HG03045 (cell line): ENCODE results near the gene EPG5.

Experiments
- ATAC-seq: cut with Tn5 transposase; IDR thresholded peaks from one replicate; pipeline ENCODE4 v1.9.1; 2021; ENCODE audit warnings: mild to moderate bottlenecking, moderate library complexity; ENCODE audit not compliant: unreplicated experiment

The EPG5 gene

DNA sequence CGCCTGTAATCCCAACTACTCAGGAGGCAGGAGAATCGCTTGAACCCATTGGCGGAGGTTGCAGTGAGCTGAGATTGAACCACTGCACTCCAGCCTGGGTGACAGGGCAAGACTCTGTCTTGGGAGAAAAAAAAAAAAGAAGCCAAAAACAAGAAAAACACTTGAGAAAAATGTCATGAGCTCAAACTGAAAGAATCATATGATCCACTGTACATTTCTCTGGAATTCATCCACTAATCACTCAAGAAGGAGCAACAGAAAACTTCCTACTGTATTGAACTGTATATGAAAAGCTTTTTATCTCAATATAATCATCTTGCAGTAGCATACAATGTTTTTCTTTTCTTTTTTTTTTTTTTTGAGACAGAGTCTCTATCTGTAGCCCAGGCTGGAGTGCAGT, 40.4 kb downstream of the EPG5 start:
- no peak for ATAC-seq

DNA sequence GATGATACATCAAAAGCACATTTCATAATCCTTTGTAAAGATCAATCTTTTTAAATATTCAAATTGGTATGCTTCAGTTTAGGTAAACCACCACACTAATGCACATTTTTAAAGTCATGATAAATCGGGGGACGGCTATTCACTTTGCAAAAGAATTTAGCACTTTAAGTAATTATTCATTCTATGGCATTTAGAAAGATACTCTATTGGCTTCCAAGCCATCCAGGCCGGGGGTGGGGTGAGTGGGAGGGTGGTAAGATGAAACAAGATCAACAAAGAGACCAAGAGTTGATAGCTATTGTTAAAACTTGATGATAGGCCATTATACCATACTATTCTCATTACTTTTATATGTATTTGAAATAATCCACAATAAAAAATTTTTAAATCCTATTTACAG, 41.0 kb downstream of the EPG5 start:
- ATAC-seq, result no peak

DNA sequence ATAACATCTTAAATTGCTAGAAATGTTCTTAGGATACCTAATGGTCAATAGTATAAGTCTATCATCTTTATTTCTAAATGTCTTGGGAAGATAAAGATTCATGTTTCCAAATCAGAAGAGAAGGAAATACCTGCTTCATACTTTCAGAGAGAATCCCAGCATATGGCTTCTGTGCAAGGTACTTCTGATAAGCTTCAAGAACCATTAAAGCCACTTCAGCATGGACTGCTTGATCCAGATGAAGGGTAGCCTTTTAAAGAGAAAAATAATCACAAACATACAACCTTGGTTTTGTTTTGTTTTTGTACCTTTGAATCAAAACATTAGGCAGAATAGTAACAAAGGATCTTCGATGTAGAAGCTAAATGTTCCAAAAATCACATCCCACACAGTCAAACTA, 44.0 kb downstream of the EPG5 start:
- no peak for ATAC-seq

DNA sequence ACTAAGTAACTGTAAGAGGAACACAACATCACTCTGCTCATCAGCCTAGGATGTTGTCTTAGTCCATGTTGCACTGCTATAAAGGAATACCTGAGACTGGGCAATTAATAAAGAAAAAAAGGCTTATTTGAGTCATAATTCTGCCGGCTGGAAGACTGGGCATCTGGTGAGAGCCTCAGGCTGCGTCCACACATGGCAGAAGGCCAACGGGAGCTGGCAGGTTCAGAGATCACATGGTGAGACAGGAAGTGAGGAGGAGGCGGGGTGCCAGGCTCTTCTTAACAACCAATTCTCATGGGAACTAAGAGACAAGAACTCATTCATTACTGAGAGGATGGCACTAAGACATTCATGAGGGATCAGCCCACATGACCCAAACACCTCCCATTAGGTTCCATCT, 46.8 kb downstream of the EPG5 start:
- no peak for ATAC-seq

DNA sequence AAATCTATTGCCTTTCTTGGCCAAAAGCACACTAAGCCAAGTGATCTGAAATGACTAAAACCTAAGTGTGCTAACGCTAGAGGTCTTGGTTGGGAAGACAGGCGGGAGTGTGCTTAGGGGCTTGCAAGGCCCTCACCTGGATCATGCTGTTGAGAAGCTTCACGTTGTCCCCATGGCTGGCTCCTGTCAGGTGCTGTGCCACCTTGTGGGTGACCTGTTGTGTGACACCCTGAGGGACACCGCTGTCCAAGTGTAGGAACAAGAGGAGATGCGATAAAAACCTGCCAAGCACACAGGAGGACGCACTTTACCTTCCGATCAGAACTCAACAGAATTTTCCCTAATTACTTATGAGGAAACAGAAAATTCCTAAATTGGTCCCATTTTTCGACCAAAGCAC, 50.8 kb downstream of the EPG5 start:
- no peak for ATAC-seq

DNA sequence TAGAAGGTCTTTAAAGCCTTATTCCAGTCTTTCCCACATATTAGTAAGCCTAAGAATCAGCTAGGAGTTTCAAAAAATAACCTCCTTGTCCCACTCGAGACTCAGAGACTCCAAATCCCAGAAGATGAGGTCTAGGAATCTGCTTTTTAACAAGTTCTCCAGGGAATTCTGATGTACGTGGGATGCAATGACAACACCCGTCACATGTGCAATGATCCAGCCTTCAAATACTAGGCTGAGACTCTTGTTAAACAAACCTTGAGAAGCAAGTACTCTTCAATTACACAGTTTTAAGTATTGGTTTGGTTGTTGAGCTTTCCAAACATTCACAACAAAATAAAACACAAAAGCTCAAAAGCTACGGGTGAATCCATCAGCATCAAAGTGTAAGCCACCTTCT, 53.9 kb downstream of the EPG5 start:
- no peak for ATAC-seq

DNA sequence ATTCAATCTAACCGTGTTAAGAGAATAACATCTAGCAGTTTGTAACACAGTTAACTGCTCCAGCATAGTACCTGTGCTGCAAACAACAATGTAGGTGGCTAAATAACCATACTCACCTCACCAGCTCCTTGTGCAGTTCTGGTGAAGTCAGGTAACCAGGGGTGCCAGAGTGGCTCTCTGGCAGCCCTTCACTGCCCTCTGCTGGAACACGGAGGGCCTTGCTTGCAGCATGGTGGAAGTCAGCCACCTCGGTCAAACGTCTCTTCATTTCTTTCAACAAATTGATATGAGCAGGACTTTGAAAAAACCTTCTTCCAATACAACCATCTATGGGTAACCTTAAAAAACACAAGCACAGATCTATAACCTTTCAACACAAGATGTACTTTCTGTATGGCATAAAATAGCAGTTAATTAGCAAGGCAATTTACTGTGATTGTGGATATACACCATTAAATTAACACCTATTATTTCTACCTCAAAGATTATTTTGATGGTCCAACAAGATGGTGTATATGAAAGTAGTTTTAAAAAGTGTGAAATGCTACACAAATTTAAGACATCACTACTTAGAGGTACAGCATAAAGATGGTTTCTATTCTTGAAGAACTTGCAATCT, 56.6 kb downstream of the EPG5 start:
- peak; percentile 58 for ATAC-seq

DNA sequence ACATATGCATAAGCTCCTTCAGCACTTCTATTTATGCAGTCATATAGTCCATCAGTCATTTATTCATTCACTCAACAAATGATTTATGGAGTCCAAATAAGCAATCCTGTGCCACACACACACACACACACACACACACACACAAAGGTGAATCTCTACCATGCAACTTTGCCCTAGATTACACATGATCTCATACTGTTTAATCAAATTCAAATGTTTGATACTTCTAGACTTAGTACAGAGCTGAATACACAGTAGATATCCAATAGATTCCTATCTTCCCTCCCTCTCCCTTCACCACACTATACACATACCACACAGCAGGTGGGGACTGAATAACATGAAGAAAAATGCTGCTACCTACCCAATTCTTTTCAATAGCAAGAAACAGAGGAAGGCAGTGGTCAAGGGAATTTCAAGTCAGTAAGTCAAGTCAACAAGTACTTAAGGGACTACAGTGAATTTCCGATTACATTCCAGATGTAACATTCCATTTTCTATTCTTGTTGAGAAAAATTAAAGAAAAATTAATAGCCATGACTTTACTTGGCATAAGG, 65.4 kb downstream of the EPG5 start:
- no peak for ATAC-seq

DNA sequence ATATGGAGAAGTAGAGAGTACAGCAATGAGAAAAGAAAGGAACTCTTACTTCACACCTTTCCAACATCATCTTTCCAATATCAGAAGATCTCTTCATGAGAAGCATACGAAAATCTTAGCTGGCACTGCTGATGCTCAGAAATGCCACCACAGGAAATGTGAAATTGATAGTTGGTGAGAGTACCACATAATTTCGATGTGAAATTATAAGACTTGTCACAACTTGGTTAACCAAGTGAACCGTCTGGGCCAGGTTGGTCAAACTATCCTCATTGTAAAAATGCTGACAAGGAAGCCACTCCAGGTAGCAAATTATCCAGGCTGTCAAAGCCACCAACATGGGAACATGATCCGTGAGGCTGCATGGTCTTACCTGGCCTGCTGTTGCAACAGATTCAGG, 66.5 kb downstream of the EPG5 start:
- ATAC-seq, result no peak

DNA sequence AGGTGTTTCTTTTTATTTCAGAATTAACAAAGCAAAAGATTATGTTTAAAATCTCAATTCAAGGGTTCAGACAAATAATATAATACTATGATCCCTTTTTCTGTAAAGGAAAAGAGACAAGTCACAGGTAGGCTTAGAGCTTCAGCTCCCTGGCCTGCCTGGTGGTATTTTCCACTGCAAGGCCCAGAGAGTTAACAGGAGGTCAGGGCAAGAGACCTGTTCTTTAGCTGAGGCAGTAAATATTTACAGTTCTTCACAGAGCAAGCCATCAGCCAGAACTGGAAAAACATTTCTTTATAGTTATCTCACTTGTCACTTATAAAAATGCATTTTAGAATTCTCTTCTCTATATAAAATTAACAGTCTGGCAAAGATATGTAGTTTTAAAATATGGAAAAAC, 70.1 kb downstream of the EPG5 start:
- no peak for ATAC-seq

DNA sequence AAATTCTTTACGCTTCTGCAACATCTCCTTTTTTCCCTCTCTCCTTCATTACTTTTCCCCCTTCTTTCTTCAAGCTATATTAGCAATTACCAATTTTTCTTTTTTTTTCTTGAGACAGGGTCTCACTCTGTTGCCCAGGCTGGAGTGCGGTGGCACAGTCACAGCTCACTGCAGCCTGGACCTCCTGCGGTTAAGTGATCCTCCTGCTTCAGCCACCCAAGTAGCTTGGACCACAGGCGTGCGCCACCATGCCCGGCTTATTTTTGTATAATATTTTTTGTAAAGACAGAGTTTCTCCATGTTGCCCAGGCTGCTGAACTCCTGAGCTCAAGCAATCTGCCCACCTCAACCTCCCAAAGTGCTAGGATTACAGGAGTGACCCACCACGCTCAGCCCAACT, 70.7 kb downstream of the EPG5 start:
- ATAC-seq, result no peak

DNA sequence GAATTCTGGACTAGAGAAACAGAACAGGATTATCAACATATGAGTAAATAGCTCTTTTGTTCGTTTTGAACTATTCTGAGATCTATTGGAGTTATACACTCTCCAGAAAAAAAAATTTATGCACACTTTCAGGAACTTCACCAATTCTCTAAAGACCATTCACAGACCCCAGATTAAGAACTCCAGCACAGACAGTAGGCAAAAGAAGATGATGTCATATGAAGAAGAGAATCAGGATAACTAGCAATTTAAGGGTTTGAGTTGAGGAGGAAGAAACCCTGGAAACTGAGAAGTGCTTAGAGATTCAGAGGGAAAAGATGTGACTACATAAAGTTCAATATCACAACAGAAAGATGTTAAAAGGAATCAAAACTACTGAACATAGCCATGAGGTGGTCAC, 71.8 kb downstream of the EPG5 start:
- ATAC-seq, result no peak

DNA sequence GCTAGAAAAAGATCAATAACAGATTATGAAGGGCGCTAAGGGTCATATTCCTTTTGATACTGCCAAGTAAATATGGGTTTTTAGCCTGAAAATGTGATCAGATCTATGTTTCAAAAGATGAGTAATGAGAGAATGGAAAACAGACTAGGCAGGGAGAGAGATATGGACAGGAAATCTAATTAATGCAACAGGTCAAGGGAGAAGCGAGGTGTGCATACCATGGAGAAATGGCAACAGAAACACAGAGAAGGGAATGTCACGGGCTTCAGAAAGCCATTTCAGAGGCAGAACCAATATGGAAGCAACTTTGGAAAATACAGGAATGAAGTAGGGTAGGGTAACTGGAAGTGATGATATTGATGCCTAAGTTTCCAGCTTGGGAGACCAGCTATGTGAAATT, 72.3 kb downstream of the EPG5 start:
- ATAC-seq, result no peak

DNA sequence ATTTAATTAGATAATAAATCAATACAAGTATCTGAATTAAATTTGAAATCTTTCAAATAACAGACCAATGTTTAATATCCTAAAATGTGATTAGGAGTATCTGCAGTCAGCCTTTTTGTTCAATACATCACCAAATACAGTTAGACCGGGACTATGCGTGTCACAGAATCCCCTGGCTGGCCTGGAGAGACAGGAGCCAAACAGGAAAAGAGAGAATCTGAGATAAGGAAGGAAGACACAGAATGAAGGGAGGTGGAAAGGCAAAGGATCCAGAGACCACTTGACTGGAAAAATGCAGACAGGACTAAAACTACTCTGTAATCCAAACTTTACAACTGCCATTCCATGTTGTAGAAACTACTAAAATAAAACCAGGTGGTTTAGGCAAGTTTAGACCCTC, 75.3 kb downstream of the EPG5 start:
- no peak for ATAC-seq

DNA sequence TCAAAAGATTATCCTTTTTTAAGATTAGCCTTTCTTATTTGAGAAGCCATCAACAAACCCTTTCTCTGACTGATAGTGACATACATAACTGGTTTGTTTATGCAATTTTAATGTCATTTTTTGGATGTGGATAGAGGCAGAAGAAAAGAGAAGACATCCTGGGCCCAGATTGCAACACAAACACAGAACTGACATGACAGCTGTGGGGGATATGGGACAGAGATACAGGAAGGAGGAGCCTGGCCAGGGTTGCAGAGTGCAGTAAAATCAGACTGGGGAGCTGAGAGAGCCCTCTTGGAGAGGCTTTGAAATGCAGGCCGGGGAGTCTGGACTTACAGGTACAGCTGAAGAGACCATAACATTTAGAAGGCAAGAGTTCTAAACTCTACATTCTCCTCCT, 76.5 kb downstream of the EPG5 start:
- no peak for ATAC-seq

DNA sequence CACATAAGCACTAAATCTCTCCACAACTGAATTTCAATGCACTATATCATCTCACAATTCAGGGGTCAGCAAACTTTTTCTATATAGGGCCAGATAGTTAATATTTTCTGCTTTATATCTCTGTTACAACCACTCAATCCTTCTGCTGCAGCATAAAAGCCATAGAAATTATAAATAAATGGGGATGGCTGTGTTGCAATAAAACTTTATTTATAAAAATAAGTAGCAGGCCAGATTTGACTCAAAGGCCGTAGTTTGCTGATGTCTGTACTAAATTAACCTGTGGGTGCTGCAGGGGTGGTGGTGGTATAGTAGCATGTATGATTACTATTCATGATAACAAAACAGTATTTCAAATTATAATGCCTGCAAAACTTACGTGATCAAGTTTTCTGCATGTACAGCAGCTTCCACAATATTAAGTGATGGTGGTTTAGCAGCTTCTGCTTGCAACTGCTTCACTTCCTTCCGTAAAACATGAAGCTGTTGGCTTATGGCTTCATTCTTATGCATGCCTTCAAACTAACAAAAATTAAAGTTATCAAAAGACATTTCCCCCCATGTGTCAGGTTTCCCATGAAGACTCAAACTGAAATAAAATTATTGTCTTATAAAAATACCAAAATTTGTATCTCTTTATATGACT, 77.6 kb downstream of the EPG5 start:
- ATAC-seq, result no peak

DNA sequence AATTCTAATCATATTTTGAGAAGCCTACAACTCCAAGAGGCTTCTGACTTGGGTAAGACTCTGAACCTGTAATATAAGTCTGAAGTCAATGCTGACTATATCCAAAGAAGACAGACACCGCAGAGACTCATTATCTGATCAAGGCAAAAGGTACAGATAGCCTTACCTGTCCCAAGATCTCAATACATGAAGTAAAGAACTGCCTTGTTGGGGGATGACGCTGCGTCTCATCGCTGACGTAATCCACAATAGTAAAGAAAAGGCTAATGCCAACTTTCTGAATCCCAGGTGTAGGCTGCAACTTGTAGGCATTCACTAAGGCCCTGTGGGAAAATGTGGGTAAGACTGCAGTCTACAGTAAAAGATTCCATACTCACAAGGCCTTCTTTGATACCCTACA, 79.5 kb downstream of the EPG5 start:
- no peak for ATAC-seq

DNA sequence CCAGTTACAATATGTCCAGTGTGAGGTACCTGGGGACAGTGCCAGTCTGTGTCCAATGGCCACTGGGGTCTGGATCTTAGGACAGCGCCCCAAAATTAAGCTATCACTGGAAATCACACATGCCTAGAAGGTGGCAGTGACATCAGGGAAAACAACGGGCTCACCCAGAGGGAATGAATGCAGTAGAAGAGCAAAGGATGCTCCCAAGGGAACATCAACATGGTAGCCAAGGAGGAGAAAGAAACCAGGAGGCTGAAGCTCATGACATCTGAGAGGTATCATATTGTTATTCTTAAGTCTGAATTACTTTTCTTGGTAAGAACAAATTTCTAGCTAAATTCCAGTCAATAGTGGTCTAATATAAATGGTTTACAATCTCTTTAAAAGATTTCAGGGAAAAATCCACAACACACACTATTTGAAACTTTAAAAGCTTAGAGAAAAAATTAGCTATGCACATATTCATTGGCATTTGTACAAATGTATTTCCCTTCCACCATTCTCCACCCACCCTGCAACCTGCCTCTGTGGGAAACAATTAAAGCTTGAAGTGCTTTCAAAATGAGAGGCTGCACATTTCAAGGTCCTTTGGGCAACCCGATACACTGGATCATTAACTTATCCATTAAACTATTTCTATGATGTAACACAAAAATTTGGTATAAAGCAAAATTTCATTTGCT, 86.1 kb downstream of the EPG5 start:
- ATAC-seq, result no peak

DNA sequence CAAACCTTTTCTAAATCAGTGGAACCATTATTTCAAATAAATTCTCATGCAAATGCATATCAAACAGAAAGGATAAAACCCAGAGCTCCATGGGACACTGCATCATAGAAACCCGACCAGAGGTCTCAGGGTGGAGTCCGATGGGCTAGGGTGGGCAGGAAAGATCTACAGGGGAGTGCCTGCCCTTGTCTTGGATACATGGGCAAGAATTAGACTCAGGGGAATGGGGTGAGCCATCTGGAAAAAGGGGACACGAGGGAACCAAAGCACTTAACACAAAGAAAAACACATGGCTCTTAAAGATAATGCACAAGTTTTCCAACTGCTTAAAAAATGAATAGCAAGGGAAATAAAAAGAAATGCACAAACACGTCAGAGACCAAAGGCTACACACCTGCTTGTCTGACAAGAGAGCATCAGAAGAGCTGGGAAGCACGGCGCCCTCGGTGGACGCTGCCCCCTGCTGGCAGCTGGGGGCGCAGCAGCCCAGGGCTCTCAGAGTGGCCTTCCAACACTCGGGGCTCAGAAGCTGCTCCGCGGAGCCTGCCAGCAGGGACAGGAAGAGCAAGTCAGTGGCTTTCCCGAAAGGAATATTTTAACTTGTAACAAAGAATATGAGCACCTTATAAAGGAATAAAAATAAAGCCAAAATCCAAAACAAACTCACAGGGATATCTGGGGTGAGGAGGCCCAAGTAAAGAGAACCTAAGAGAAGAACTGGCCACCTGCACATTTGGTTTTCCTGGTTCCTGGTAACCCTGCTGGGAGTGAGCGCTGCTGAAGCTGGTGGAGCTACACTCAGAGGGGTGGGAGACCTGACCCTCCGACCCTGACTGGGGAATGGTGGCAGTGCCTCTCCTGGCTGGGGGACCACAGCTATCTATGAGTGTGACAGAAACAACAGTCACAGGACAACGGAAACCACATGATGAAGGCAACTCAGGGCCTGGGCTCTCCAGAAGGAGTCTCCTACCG, 87.2 kb downstream of the EPG5 start:
- no peak for ATAC-seq

DNA sequence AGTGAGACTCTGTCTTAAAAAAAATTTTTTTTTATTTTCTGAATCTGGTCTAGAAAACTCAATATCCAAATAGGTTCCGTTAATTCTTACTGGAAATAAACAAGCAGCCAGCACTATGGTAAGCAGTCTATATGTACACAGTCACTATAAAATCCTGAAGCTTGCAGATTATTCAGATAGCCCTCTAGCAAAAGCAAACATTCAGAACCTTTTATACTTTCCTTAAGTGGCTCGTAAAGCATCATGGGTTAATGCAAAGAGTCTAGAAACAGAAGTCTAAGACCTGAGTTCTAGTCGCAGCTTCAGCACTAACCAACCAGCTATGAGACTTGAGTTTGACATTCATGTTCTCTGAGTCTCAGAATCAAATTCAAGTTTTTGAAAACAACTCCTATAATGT, 89.7 kb downstream of the EPG5 start:
- ATAC-seq, result no peak

DNA sequence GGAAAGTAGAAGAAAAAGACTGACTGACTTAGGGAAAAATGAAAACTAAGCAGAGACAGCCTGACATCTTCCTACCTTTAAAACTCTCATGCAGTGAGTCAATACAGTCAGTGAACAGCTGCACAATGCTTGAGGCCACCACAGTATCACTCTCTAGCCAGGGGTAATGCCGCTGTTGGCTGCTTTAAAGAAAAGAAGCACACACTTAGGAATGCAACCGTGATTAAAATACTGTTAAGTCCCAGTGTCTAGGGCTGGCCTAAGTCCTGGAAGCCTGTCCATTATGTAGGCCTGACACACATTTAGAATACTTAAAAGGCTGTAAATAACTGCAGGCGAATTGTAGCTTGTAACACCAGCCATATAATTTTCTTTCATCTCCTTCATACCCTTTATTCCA, 91.0 kb downstream of the EPG5 start:
- no peak for ATAC-seq
